ENCODE measurements around the gene SLC38A6.

The SLC38A6 gene

GRCh38 chr14:60980811-60981632, at the start of gene SLC38A6, which contains the start of gene TRMT5:
SLC38A6 (plus strand) TSS chr14:60981245; CDS start chr14:60981278, 33 bp downstream.
TRMT5 (minus strand) TSS chr14:60981079; CDS start chr14:60980973, 106 bp downstream.
- peak; percentile 77 for DNase-seq

GRCh38 chr14:60933920-60934655, 47.0 kb upstream of the SLC38A6 start:
- DNase-seq, result no peak

GRCh38 chr14:60935319-60935718, 45.7 kb upstream of the SLC38A6 start:
- DNase-seq, result no peak

GRCh38 chr14:60943637-60944032, 37.4 kb upstream of the SLC38A6 start:
- DNase-seq, result no peak

- no peak for DNase-seq
These were observed 36.8 kb upstream of the SLC38A6 start for GRCh38 chr14:60944204-60944603.

- peak; percentile 94 for DNase-seq
These were observed 35.1 kb upstream of the SLC38A6 start for GRCh38 chr14:60945984-60946383.

GRCh38 chr14:60946773-60947172, 34.3 kb upstream of the SLC38A6 start:
- DNase-seq, result no peak

- DNase-seq, result no peak
These were observed 29.1 kb upstream of the SLC38A6 start for GRCh38 chr14:60951776-60952435.

GRCh38 chr14:60956202-60956601, 24.8 kb upstream of the SLC38A6 start:
- DNase-seq, result no peak

- DNase-seq, result no peak
These were observed 24.4 kb upstream of the SLC38A6 start for GRCh38 chr14:60956632-60957031.

GRCh38 chr14:60958146-60958545, 22.9 kb upstream of the SLC38A6 start:
- no peak for DNase-seq

- no peak for DNase-seq
These were observed 17.3 kb upstream of the SLC38A6 start for GRCh38 chr14:60963761-60964160.

GRCh38 chr14:60964904-60965303, 16.1 kb upstream of the SLC38A6 start:
- DNase-seq, result no peak

GRCh38 chr14:60965402-60965801, 15.6 kb upstream of the SLC38A6 start:
- DNase-seq, result no peak

GRCh38 chr14:60968099-60968498, 12.9 kb upstream of the SLC38A6 start:
- no peak for DNase-seq

- DNase-seq, result no peak
These were observed 12.4 kb upstream of the SLC38A6 start for GRCh38 chr14:60968671-60969070.

GRCh38 chr14:60970146-60970545, 10.9 kb upstream of the SLC38A6 start:
- peak; percentile 41 for DNase-seq

GRCh38 chr14:60971271-60971670, 9.8 kb upstream of the SLC38A6 start:
- DNase-seq, result no peak

GRCh38 chr14:60972295-60972694, 8.8 kb upstream of the SLC38A6 start:
- no peak for DNase-seq

GRCh38 chr14:60973070-60973469, 8.0 kb upstream of the SLC38A6 start:
- DNase-seq, result no peak

- no peak for DNase-seq
These were observed 6.9 kb upstream of the SLC38A6 start for GRCh38 chr14:60974090-60974651.

- DNase-seq, result no peak
These were observed 5.5 kb upstream of the SLC38A6 start for GRCh38 chr14:60975551-60975950.

GRCh38 chr14:60977847-60978246, 3.2 kb upstream of the SLC38A6 start:
- DNase-seq, result no peak
